ENCODE data around the gene KLK6. TPM values are rescaled to one million over a fixed set of nuclear protein-coding genes. Genes with fewer than 3 reads are reported as not detected.

Gene KLK6
- polyA plus RNA-seq, 1 of the 3 experiments (the other 2 are of a cell fraction), result not detected

GRCh38 chr19:50980208-50980607 lies 10.8 kb upstream of the KLK6 start:
- no peaks in the 10 kb centered on the region; the same call in 1 of the 2 replicates for H3K27me3 ChIP-seq (ENCODE audit: insufficient read depth)
- H3K4me3 ChIP-seq (ENCODE audit: low read depth in 2 of 2, low read length in 1 of 2), result no peak overlapping the region
- H3K9me3 ChIP-seq, result no peaks in the 10 kb centered on the region
- H3K79me2 ChIP-seq (ENCODE audit: insufficient read depth), result no peaks in the 10 kb centered on the region
- H3K36me3 ChIP-seq (replicated peaks in 1 of 2; ENCODE audit: control insufficient read depth in 1 of 2, insufficient read depth in 2 of 2, low read length in 1 of 2), result no peaks in the 10 kb centered on the region
- no peak for DNase-seq
- no peak overlapping the region for H3K27ac ChIP-seq (ENCODE audit: low read depth in 2 of 2, low read length in 1 of 2)
- ChIA-PET CTCF (no interaction called here), POLR2A (no interaction called here)
- no peaks in the 10 kb centered on the region for H3K9me2 ChIP-seq
- TF ChIP-seq, protein P1, sequence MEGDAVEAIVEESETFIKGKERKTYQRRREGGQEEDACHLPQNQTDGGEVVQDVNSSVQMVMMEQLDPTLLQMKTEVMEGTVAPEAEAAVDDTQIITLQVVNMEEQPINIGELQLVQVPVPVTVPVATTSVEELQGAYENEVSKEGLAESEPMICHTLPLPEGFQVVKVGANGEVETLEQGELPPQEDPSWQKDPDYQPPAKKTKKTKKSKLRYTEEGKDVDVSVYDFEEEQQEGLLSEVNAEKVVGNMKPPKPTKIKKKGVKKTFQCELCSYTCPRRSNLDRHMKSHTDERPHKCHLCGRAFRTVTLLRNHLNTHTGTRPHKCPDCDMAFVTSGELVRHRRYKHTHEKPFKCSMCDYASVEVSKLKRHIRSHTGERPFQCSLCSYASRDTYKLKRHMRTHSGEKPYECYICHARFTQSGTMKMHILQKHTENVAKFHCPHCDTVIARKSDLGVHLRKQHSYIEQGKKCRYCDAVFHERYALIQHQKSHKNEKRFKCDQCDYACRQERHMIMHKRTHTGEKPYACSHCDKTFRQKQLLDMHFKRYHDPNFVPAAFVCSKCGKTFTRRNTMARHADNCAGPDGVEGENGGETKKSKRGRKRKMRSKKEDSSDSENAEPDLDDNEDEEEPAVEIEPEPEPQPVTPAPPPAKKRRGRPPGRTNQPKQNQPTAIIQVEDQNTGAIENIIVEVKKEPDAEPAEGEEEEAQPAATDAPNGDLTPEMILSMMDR (IDR thresholded peaks at IDR 0.05), result no peak
- no peak for TF ChIP-seq NFIC (IDR thresholded peaks at IDR 0.05; ENCODE audit: borderline replicate concordance)
- TF ChIP-seq TCF12 (IDR thresholded peaks at IDR 0.05), result no peak
- TF ChIP-seq JUND (IDR thresholded peaks at IDR 0.05), result no peak
- TF ChIP-seq RFX5 (IDR thresholded peaks at IDR 0.05; ENCODE audit: low read length), result no peak
- no peak for TF ChIP-seq TEAD4 (IDR thresholded peaks at IDR 0.05; ENCODE audit: borderline replicate concordance, insufficient read depth)
- no peak for TF ChIP-seq FOSL2 (IDR thresholded peaks at IDR 0.05; ENCODE audit: borderline replicate concordance, low read depth)
- no peak for TF ChIP-seq FOXJ3 (CRISPR knock-in tag; IDR thresholded peaks at IDR 0.05)
- no peak for TF ChIP-seq YY1 (IDR thresholded peaks at IDR 0.05; ENCODE audit: low read depth)
- TF ChIP-seq USF2 (IDR thresholded peaks at IDR 0.05; ENCODE audit: borderline replicate concordance, low read depth, low read length), result no peak
- no peak for TF ChIP-seq POLR2AphosphoS5 (IDR thresholded peaks at IDR 0.05; ENCODE audit: low read depth, low read length)
- no peak for TF ChIP-seq REST (IDR thresholded peaks at IDR 0.05; ENCODE audit: low read depth, low read length)
- H2AFZ ChIP-seq (ENCODE audit: low read depth), result no peak overlapping the region
- no peak overlapping the region for H3K9ac ChIP-seq
- 9% methylated on average over 9 of the region's 13 CpGs for WGBS (ENCODE audit: low lambda C conversion rate)
- H3F3A ChIP-seq (replicated peaks; ENCODE audit: insufficient read depth), result no peaks in the 10 kb centered on the region
- no peaks in the 10 kb centered on the region for H4K20me1 ChIP-seq (ENCODE audit: insufficient read depth)
- H3K4me2 ChIP-seq, result no peak overlapping the region
- H3K4me1 ChIP-seq (ENCODE audit: control insufficient read depth in 1 of 2, insufficient read depth in 2 of 2, low read depth in 1 of 2, low read length in 1 of 2), result no peaks in the 10 kb centered on the region

DNA sequence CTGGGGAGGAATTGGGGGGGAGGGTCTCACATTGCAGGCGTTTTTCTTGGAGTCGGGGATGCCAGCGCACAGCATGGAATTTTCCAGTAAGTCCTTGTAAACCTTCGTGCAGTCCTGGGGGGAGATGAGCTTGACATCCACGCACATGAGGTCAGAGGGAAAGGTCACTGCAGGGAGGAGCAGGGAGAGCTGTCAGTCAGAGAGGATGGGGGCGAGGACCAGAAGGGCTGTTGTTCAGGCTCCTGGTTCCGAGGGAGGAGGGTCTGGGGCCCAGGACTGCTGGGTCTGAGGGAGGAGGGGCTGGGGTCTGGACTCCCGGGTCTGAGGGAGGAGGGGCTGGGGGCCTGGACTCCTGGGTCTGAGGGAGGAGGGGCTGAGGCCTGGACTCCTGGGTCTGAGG lies 10.4 kb upstream of the KLK6 start:
- POLR2A ChIA-PET, result no interaction called here
- 18% methylated on average over 7 of the region's 8 CpGs for WGBS (ENCODE audit: low lambda C conversion rate)
- CTCF ChIA-PET, result interaction anchor here (0.7 kb wide), 1 partner anchor 14 kb away, joined by 3 read pairs; no protein-coding TSS in a partner anchor
- TF ChIP-seq, protein P2, sequence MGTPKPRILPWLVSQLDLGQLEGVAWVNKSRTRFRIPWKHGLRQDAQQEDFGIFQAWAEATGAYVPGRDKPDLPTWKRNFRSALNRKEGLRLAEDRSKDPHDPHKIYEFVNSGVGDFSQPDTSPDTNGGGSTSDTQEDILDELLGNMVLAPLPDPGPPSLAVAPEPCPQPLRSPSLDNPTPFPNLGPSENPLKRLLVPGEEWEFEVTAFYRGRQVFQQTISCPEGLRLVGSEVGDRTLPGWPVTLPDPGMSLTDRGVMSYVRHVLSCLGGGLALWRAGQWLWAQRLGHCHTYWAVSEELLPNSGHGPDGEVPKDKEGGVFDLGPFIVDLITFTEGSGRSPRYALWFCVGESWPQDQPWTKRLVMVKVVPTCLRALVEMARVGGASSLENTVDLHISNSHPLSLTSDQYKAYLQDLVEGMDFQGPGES (IDR thresholded peaks at IDR 0.05; ENCODE audit: low read depth, low read length), result no peak
- TF ChIP-seq RFX5 (IDR thresholded peaks at IDR 0.05; ENCODE audit: low read length), result no peak
- TF ChIP-seq, protein P1 (IDR thresholded peaks at IDR 0.05), result no peak
- no peak for TF ChIP-seq SIN3A (IDR thresholded peaks at IDR 0.05; ENCODE audit: borderline replicate concordance, low read depth, low read length)
- no peak for TF ChIP-seq MEF2A (IDR thresholded peaks at IDR 0.05; ENCODE audit: borderline replicate concordance, low read depth)
- TF ChIP-seq TAF1 (IDR thresholded peaks at IDR 0.05; ENCODE audit: borderline replicate concordance, low read depth, low read length), result no peak
- TF ChIP-seq POLR2AphosphoS5 (IDR thresholded peaks at IDR 0.05; ENCODE audit: low read depth, low read length), result no peak
- TF ChIP-seq USF2 (IDR thresholded peaks at IDR 0.05; ENCODE audit: borderline replicate concordance, low read depth, low read length), result no peak
- TF ChIP-seq JUND (IDR thresholded peaks at IDR 0.05), result no peak
- TF ChIP-seq YY1 (IDR thresholded peaks at IDR 0.05; ENCODE audit: low read depth), result no peak

More for the DNA sequence above, 10.4 kb upstream of the KLK6 start:
- Histone ChIP-seq H4K20me1 (ENCODE audit: insufficient read depth) (no peaks in the 10 kb centered on the region), H3K9me2 (no peaks in the 10 kb centered on the region), H3K4me3 (ENCODE audit: low read depth in 2 of 2, low read length in 1 of 2) (no peak overlapping the region), H3K9me3 (no peaks in the 10 kb centered on the region), H3K9ac (no peak overlapping the region), H2AFZ (ENCODE audit: low read depth) (no peak overlapping the region), H3K79me2 (ENCODE audit: insufficient read depth) (no peaks in the 10 kb centered on the region), H3K27ac (ENCODE audit: low read depth in 2 of 2, low read length in 1 of 2) (no peak overlapping the region), H3K27me3 (ENCODE audit: insufficient read depth) (no peaks in the 10 kb centered on the region; the same call in 1 of the 2 replicates), H3F3A (replicated peaks; ENCODE audit: insufficient read depth) (no peaks in the 10 kb centered on the region), H3K36me3 (replicated peaks in 1 of 2; ENCODE audit: control insufficient read depth in 1 of 2, insufficient read depth in 2 of 2, low read length in 1 of 2) (no peaks in the 10 kb centered on the region), H3K4me2 (no peak overlapping the region), H3K4me1 (ENCODE audit: control insufficient read depth in 1 of 2, insufficient read depth in 2 of 2, low read depth in 1 of 2, low read length in 1 of 2) (no peaks in the 10 kb centered on the region)
- DNase-seq, result no peak

Measured in SK-N-SH (cell line).